Spinal cord (tissue), 10 donors: Measurements from ENCODE around the gene TM4SF5. TPM values are rescaled to one million over a fixed set of nuclear protein-coding genes. Genes with fewer than 3 reads are reported as not detected.

Experiments
- DNase-seq, 6 donors: peaks; one replicate each; pipeline versions ENCODE4 v3.0.0 to v3.0.0-alpha.2; 2013 to 2015; ENCODE audit warnings: low spot score in 6 of 6, low read depth in 4 of 6
- H3K27ac ChIP-seq: one replicate; pipeline ENCODE4 v1.5.1; 2013; ENCODE audit warnings: low read depth, low read length, control low read depth
- H3K27me3 ChIP-seq: one replicate; pipeline ENCODE4 v1.6.1; 2013; ENCODE audit warnings: low read length; ENCODE audit not compliant: control insufficient read depth, insufficient read depth
- H3K36me3 ChIP-seq: one replicate; pipeline ENCODE4 v1.6.1; 2013; ENCODE audit warnings: low read length; ENCODE audit not compliant: control insufficient read depth, insufficient read depth
- H3K4me1 ChIP-seq: one replicate; pipeline ENCODE4 v1.6.1; 2013; ENCODE audit warnings: low read length; ENCODE audit not compliant: control insufficient read depth, insufficient read depth
- H3K4me3 ChIP-seq: one replicate; pipeline ENCODE4 v1.5.1; 2013; ENCODE audit warnings: low read depth, low read length, control low read depth
- H3K9me3 ChIP-seq: one replicate; pipeline ENCODE4 v1.6.1; 2013; ENCODE audit warnings: low read length; ENCODE audit not compliant: control insufficient read depth, insufficient read depth
- WGBS: methylation state at CpG from one replicate; pipeline ENCODE4 v1.1.5; 2013; ENCODE audit warnings: missing lambda C conversion rate; ENCODE audit not compliant: insufficient coverage; 5-methylcytosine and 5-hydroxymethylcytosine counted together
- polyA plus RNA-seq, 2 donors: library from polyadenylated mRNA; unstranded; fragments of 120-200 nt; gene quantifications; one replicate each; pipeline ENCODE4 v1.2.1, GENCODE V29; 2013; ENCODE audit not compliant: insufficient read length in 2 of 2
- total RNA-seq, 2 donors: library from RNA; depleted of rRNA in 1 of 2; stranded (reverse); fragments of 120-200 nt in 1 of 2; fragments of >200 nt in 1 of 2; gene quantifications; one replicate each; pipeline versions ENCODE4 v1.2.3 to v1.2.4, GENCODE V29; 2013 to 2014
- donor health status: healthy.

Gene TM4SF5
- total and polyA plus RNA-seq, 4 donors: not detected

- Histone ChIP-seq H3K27ac (no peak overlapping the region), H3K4me3 (peak overlapping the region; percentile 46), H3K36me3 (peaks cover 35% of the 10 kb centered on the region), H3K4me1 (peaks cover 20% of the 10 kb centered on the region), H3K9me3 (no peaks in the 10 kb centered on the region), H3K27me3 (no peaks in the 10 kb centered on the region)
- WGBS: 0% methylated on average over 11 of the region's 16 CpGs
- peak in 1 of 6 donors; percentile 16 for DNase-seq
These were observed 34.7 kb downstream of the TM4SF5 start for GRCh38 chr17:4806456-4806776.

GRCh38 chr17:4806777-4807604 lies 35.3 kb downstream of the TM4SF5 start, which contains the start of gene PLD2:
Gene PLD2 (plus strand): TSS chr17:4807152. CDS start chr17:4807773, 621 bp downstream.
- H3K27me3 ChIP-seq: no peaks in the 10 kb centered on the region
- DNase-seq: peak in 2 of 6 donors; percentile 74 to 91
- peaks cover 36% of the 10 kb centered on the region for H3K36me3 ChIP-seq
- peak within 1 kb of the TSS; percentile 54 for H3K4me3 ChIP-seq
- H3K27ac ChIP-seq: peak within 1 kb of the TSS; percentile 15
- H3K9me3 ChIP-seq: no peaks in the 10 kb centered on the region
- WGBS: under 1% methylated on average over 102 of the region's 106 CpGs
- H3K4me1 ChIP-seq: peaks cover 20% of the 10 kb centered on the region

- Histone ChIP-seq H3K9me3 (no peaks in the 10 kb centered on the region), H3K27me3 (no peaks in the 10 kb centered on the region), H3K27ac (peak overlapping the region; percentile 15), H3K4me3 (peak overlapping the region; percentile 54), H3K4me1 (peaks cover 20% of the 10 kb centered on the region), H3K36me3 (peaks cover 33% of the 10 kb centered on the region)
- 32% methylated on average over 26 of the region's 32 CpGs for WGBS
- peak in 1 of 6 donors; percentile 20 for DNase-seq
These were observed 36.1 kb downstream of the TM4SF5 start for GRCh38 chr17:4807605-4808377.

GRCh38 chr17:4808378-4808767 lies 36.7 kb downstream of the TM4SF5 start:
- Histone ChIP-seq H3K27ac (peak overlapping the region; percentile 15), H3K27me3 (no peaks in the 10 kb centered on the region), H3K4me3 (no peak overlapping the region), H3K9me3 (no peaks in the 10 kb centered on the region), H3K4me1 (peaks cover 20% of the 10 kb centered on the region), H3K36me3 (peaks cover 33% of the 10 kb centered on the region)
- WGBS: 44% methylated on average over 4 of the region's 6 CpGs
- DNase-seq: peak in 2 of 6 donors; percentile 79 to 92

GRCh38 chr17:4810696-4811290 lies 39.1 kb downstream of the TM4SF5 start:
- Histone ChIP-seq H3K9me3 (no peaks in the 10 kb centered on the region), H3K4me1 (peaks cover 20% of the 10 kb centered on the region), H3K27me3 (no peaks in the 10 kb centered on the region), H3K4me3 (no peak overlapping the region), H3K27ac (no peak overlapping the region), H3K36me3 (peaks cover 49% of the 10 kb centered on the region)
- no peak for DNase-seq
- 77% methylated on average over 13 of the region's 13 CpGs for WGBS

- 94% methylated on average over 3 of the region's 12 CpGs for whole genome bisulfite sequencing
- DNase-seq: no peak
- peaks cover 55% of the 10 kb centered on the region for H3K36me3 ChIP-seq
These were observed 39.8 kb downstream of the TM4SF5 start for GRCh38 chr17:4811471-4811870.

GRCh38 chr17:4812690-4813089 lies 41.0 kb downstream of the TM4SF5 start:
- Histone ChIP-seq H3K4me1 (peaks cover 17% of the 10 kb centered on the region), H3K36me3 (peaks cover 66% of the 10 kb centered on the region), H3K9me3 (no peaks in the 10 kb centered on the region), H3K27me3 (no peaks in the 10 kb centered on the region), H3K4me3 (no peak overlapping the region), H3K27ac (no peak overlapping the region)
- WGBS: 93% methylated on average over 7 of the region's 7 CpGs
- no peak for DNase-seq

More at GRCh38 chr17:4811471-4811870, 39.8 kb downstream of the TM4SF5 start:
- Histone ChIP-seq H3K9me3 (no peaks in the 10 kb centered on the region), H3K4me3 (no peak overlapping the region), H3K4me1 (peaks cover 20% of the 10 kb centered on the region), H3K27me3 (no peaks in the 10 kb centered on the region), H3K27ac (no peak overlapping the region)

- peaks cover 64% of the 10 kb centered on the region for H3K36me3 ChIP-seq
- H3K27me3 ChIP-seq: no peaks in the 10 kb centered on the region
- WGBS: 85% methylated on average over 5 of the region's 7 CpGs
- no peak overlapping the region for H3K27ac ChIP-seq
- DNase-seq: no peak
- no peaks in the 10 kb centered on the region for H3K9me3 ChIP-seq
- H3K4me1 ChIP-seq: no peaks in the 10 kb centered on the region
- H3K4me3 ChIP-seq: no peak overlapping the region
These were observed 43.5 kb downstream of the TM4SF5 start for GRCh38 chr17:4815043-4815675.

- Histone ChIP-seq H3K27me3 (no peaks in the 10 kb centered on the region), H3K36me3 (peaks cover 55% of the 10 kb centered on the region), H3K27ac (no peak overlapping the region), H3K4me1 (no peaks in the 10 kb centered on the region), H3K9me3 (no peaks in the 10 kb centered on the region), H3K4me3 (no peak overlapping the region)
- WGBS: 94% methylated on average over 8 of the region's 13 CpGs
- DNase-seq: no peak
These were observed 45.1 kb downstream of the TM4SF5 start for GRCh38 chr17:4816826-4817225.
